GM18519 (cell line): ENCODE measurements around the gene LIM2.

Source experiments
- ATAC-seq: cut with Tn5 transposase; IDR thresholded peaks from one replicate; pipeline ENCODE4 v1.9.1; 2021; ENCODE audit warnings: mild to moderate bottlenecking, moderate library complexity; ENCODE audit not compliant: unreplicated experiment, low FRiP score

LIM2 gene

GRCh38 chr19:51366389-51367254 is 21.2 kb downstream of the LIM2 start:
- ATAC-seq, result peak; percentile 40

- no peak for ATAC-seq
Observed at GRCh38 chr19:51365965-51366388, 21.8 kb downstream of the LIM2 start, which contains the start of gene ETFB. Gene ETFB, minus strand, starts transcription at chr19:51366388. Its CDS starts 62 bp downstream, at chr19:51366326.

- no peak for ATAC-seq
Observed at GRCh38 chr19:51365211-51365964, 22.4 kb downstream of the LIM2 start.

GRCh38 chr19:51364200-51365106 is 23.3 kb downstream of the LIM2 start:
- ATAC-seq, result no peak

- no peak for ATAC-seq
Observed at GRCh38 chr19:51361239-51361638, 26.5 kb downstream of the LIM2 start.

- no peak for ATAC-seq
Observed at GRCh38 chr19:51359294-51359693, 28.5 kb downstream of the LIM2 start.

GRCh38 chr19:51357952-51358351 is 29.8 kb downstream of the LIM2 start:
- ATAC-seq, result no peak

GRCh38 chr19:51356159-51356801 is 31.5 kb downstream of the LIM2 start:
- ATAC-seq, result no peak

- no peak for ATAC-seq
Observed at GRCh38 chr19:51354742-51355148, 33.0 kb downstream of the LIM2 start.

- ATAC-seq, result no peak
Observed at GRCh38 chr19:51354103-51354741, 33.6 kb downstream of the LIM2 start.

GRCh38 chr19:51352783-51353360 is 34.9 kb downstream of the LIM2 start:
- no peak for ATAC-seq

GRCh38 chr19:51351266-51351990 is 36.3 kb downstream of the LIM2 start:
- ATAC-seq, result no peak

GRCh38 chr19:51347209-51347928 is 40.4 kb downstream of the LIM2 start:
- ATAC-seq, result no peak

- no peak for ATAC-seq
Observed at GRCh38 chr19:51346742-51347141, 41.0 kb downstream of the LIM2 start.

- ATAC-seq, result no peak
Observed at GRCh38 chr19:51345076-51345620, 42.6 kb downstream of the LIM2 start.

- no peak for ATAC-seq
Observed at GRCh38 chr19:51342631-51343569, 44.9 kb downstream of the LIM2 start.
